Measurements from ENCODE around the gene CCDC142. TPM values are rescaled to one million over a fixed set of nuclear protein-coding genes. Genes with fewer than 3 reads are reported as not detected.

CCDC142 gene
- total and polyA plus RNA-seq, 2 donors (not counting 1 experiment from before 2014, with no cell fraction given): 13.0 to 61.6 TPM

- H3K4me3 ChIP-seq (ENCODE audit: control extremely low read depth in 1 of 5, extremely low read depth in 1 of 5, insufficient read depth in 1 of 5, low read depth in 2 of 5, low read length in 4 of 5): no peak overlapping the region
- no peak overlapping the region for H3K9ac ChIP-seq (ENCODE audit: low read length)
- H3K79me2 ChIP-seq (ENCODE audit: control insufficient read depth, insufficient read depth, low read length): no peaks in the 10 kb centered on the region
- H3K4me3 Mint-ChIP-seq: peak overlapping the region; percentile 60
- WGBS (ENCODE audit: insufficient coverage): 13% methylated on average over 35 of the region's 36 CpGs
- ChIA-PET CTCF (interaction anchor here (0.5 to 1.5 kb wide), 3 partner anchors 15 to 74 kb away, joined by 4 read pairs; no protein-coding TSS in a partner anchor), POLR2A (interaction anchor here (1.4 kb wide), 1 partner anchor 13 kb away, joined by 4 read pairs; the partner anchor contains the start of gene DQX1)
- H3K9me3 ChIP-seq (ENCODE audit: control extremely low read depth in 1 of 3, control insufficient read depth in 2 of 3, insufficient read depth in 1 of 3, low read length in 2 of 3): peaks cover 0 to 31% (median 0%) of the 10 kb centered on the region in 3 donors
- ATAC-seq (ENCODE audit: low read depth) (no peak), DNase-seq (no peak)
- H4K20me1 ChIP-seq (ENCODE audit: control insufficient read depth, insufficient read depth, low read length, poor library complexity, severe bottlenecking): peaks cover 6% of the 10 kb centered on the region
- no peak overlapping the region for H2AFZ ChIP-seq (ENCODE audit: insufficient read depth, low read depth, low read length, poor library complexity, severe bottlenecking)
- H3K9me3 Mint-ChIP-seq (ENCODE audit: insufficient read depth): no peaks in the 10 kb centered on the region
- no peaks in the 10 kb centered on the region for H3K36me3 ChIP-seq (replicated peaks in 1 of 2; ENCODE audit: control extremely low read depth in 1 of 2, control insufficient read depth in 1 of 2, extremely low read depth in 1 of 2, insufficient read depth in 2 of 2, low read length in 1 of 2)
- no peak overlapping the region for H3K27ac ChIP-seq (ENCODE audit: low read length in 2 of 2)
- peaks cover 36% of the 10 kb centered on the region for H3K4me1 Mint-ChIP-seq
- intact Hi-C loops (cut with micrococcal nuclease): no loop called here
- peaks cover 51% of the 10 kb centered on the region for H3K27me3 Mint-ChIP-seq
- no peak for TF ChIP-seq EZH2 (IDR thresholded peaks at IDR 0.05; ENCODE audit: borderline replicate concordance, insufficient read depth, low read depth, low read length, poor library complexity, severe bottlenecking)
- TF ChIP-seq, protein P1, sequence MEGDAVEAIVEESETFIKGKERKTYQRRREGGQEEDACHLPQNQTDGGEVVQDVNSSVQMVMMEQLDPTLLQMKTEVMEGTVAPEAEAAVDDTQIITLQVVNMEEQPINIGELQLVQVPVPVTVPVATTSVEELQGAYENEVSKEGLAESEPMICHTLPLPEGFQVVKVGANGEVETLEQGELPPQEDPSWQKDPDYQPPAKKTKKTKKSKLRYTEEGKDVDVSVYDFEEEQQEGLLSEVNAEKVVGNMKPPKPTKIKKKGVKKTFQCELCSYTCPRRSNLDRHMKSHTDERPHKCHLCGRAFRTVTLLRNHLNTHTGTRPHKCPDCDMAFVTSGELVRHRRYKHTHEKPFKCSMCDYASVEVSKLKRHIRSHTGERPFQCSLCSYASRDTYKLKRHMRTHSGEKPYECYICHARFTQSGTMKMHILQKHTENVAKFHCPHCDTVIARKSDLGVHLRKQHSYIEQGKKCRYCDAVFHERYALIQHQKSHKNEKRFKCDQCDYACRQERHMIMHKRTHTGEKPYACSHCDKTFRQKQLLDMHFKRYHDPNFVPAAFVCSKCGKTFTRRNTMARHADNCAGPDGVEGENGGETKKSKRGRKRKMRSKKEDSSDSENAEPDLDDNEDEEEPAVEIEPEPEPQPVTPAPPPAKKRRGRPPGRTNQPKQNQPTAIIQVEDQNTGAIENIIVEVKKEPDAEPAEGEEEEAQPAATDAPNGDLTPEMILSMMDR (IDR thresholded peaks at IDR 0.05): no peak
- peak overlapping the region; percentile 53 for H3K27ac Mint-ChIP-seq
- H3K27me3 ChIP-seq (replicated peaks in 1 of 4; ENCODE audit: control extremely low read depth in 1 of 4, control insufficient read depth in 3 of 4, insufficient read depth in 4 of 4, low read length in 3 of 4): peaks cover 2 to 75% (median 48%) of the 10 kb centered on the region in 4 experiments
- peaks cover 42 to 47% of the 10 kb centered on the region in 2 donors for H3K4me1 ChIP-seq (ENCODE audit: control insufficient read depth in 2 of 2, insufficient read depth in 2 of 2, low read length in 2 of 2)
- H3K4me2 ChIP-seq (replicated peaks; ENCODE audit: low read depth, low read length, poor library complexity, severe bottlenecking): no peak overlapping the region
These were observed 30.2 kb upstream of the CCDC142 start for GRCh38 chr2:74512744-74513604.
